ENCODE data around the gene SESN1.

SESN1 gene

DNA sequence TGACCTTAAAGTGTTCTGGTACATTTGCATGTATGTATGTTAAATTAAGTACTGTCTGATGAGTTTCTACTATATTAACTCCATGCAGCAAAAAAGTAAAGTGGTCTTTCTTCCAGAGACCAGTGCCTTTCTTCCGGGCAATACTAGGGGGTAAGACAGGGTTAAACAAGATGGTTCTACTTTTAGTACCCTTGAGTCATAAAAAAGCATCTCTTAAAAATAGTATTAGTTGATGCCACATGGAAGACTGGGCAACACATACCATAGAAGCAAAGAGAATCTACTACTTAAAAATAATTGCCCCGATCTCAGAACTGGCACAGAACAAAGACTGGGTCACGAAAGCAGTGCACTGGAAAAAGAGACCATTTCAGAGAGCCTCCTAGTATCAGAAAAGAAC lies 66.2 kb downstream of the SESN1 start:
- DNase-seq (ENCODE audit: low read depth) = no peak

GRCh38 chr6:109027964-109028363 lies 66.7 kb downstream of the SESN1 start:
- DNase-seq (ENCODE audit: low read depth) = no peak

- no peak for DNase-seq (ENCODE audit: low read depth)
These were observed 69.0 kb downstream of the SESN1 start for GRCh38 chr6:109025639-109026038.

GRCh38 chr6:109024784-109025183 lies 69.9 kb downstream of the SESN1 start:
- DNase-seq (ENCODE audit: low read depth) = no peak

DNA sequence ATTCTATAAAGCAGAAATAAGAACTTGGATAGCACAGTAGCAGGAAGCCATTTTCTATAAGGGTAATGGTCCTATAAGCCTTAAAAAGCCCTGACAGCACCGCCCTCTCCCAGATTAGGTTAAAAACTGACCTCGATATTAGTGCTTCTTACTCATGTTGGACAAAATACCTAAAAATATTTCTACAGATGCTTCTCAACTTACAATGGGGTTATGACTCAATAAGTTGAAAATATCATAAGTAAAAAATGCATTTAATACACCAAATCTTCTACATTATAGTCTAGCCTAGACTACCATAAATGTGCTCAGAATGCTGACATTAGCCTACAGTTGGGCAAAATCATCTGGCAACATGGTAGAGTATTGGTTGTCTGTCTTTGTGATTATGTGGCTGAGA lies 70.3 kb downstream of the SESN1 start:
- DNase-seq (ENCODE audit: low read depth) = no peak

- DNase-seq (ENCODE audit: low read depth) = no peak
These were observed 71.2 kb downstream of the SESN1 start for GRCh38 chr6:109023356-109023925.

- DNase-seq (ENCODE audit: low read depth) = no peak
These were observed 72.8 kb downstream of the SESN1 start for GRCh38 chr6:109021870-109022269.

- DNase-seq (ENCODE audit: low read depth) = no peak
These were observed 74.7 kb downstream of the SESN1 start for GRCh38 chr6:109019911-109020310.

GRCh38 chr6:109015176-109015575 lies 79.5 kb downstream of the SESN1 start:
- no peak for DNase-seq (ENCODE audit: low read depth)

DNA sequence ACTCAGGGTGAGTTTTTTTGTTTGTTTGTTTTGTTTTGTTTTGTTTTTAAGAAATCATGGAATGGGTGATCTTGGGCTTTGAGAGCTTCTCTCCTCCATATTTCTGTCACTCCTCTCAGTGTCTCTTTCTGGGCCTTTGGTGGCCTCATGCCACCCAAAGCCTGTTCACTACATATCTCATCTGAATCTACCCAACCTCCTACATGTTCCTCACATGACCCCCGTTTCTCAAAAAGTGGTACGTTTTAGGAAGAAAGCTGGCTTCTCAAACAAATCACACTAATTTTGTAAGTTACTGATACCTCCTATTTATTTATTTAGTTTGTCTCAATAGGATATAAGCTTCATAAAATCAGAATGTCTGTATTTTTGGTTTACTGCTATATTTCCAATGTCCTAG lies 80.0 kb downstream of the SESN1 start:
- no peak for DNase-seq (ENCODE audit: low read depth)

DNA sequence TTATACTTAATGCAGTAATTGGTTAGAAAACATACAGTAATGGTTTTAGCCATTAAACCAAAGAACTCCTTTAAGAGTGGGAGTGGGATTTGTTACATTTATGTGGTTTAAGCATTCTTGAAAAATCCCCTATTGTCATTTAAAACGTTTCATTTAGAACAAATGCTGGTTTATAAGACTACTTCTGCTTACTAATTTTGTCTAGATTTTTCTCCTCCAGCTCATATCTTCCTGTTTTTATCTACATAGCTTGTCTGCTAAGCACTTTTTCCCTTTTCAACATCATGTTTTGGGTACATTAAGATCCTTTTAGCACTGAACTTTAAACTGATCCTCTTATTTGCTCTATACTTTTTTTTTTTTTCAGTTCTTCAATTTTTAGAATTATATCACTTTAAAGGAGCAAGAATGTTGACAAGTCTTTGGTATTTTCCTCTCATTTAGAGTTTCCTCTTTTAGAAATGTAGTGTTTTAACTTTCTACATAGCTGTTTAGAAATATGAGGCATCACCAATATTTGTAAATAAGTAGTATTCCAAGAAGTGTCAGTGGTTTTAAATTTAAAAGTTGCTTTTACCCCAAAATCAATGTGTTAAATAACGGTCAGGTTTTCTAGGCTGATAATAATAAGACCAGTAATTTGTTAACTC lies 80.9 kb downstream of the SESN1 start:
- no peak for DNase-seq (ENCODE audit: low read depth)

DNA sequence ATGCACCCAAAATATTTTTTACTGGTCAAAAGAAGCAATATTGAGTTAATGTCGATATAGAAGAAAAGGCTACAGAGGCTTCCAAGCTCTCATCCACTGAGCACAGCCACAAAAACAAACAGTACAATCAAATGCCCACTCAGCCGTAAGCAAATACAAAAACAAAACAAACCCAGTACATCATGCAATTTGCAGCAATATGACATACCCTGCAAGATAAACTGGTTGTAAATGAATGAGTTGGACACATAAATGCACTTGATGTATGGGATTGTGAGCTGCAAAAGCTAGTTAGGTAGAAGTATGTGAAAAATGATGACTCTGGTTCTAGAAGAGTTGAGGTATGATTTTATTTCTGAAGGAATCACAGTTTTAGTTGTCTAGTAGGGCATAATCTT lies 83.9 kb downstream of the SESN1 start:
- DNase-seq (ENCODE audit: low read depth) = no peak

DNA sequence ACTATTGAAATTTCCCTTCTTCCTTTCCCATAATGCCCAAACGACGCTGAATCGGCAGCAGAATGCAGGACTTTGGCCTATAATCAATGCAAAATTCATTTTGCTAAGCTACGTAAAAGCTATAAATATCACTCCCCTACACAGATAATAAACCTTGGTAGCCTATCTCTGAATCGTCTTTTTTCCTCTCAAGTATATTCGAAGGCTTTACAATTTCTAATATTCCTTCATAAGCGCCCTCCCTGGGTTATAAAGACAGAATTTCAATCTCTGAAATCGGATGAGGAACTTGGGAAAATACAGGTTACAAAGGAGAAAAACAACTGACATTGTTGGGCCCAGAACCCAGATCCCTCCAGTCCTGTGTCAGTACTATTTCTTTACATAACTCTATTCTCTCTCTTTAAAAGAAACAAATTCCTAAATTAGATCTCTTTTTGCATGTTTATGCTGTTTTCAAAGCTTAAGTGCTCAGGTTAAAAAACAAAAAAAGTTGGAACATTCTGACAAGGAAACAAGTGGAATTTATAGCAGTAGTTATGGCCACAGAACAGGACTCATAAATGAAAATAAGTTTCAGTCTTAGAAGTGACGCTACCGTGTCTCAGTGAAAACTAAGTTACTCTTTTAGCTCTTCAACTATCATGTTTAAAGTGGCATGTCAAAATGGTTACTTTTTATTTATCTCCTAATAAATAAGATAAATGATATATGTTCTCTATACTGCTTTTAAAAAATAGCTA lies 84.5 kb downstream of the SESN1 start:
- no peak for DNase-seq (ENCODE audit: low read depth)

DNA sequence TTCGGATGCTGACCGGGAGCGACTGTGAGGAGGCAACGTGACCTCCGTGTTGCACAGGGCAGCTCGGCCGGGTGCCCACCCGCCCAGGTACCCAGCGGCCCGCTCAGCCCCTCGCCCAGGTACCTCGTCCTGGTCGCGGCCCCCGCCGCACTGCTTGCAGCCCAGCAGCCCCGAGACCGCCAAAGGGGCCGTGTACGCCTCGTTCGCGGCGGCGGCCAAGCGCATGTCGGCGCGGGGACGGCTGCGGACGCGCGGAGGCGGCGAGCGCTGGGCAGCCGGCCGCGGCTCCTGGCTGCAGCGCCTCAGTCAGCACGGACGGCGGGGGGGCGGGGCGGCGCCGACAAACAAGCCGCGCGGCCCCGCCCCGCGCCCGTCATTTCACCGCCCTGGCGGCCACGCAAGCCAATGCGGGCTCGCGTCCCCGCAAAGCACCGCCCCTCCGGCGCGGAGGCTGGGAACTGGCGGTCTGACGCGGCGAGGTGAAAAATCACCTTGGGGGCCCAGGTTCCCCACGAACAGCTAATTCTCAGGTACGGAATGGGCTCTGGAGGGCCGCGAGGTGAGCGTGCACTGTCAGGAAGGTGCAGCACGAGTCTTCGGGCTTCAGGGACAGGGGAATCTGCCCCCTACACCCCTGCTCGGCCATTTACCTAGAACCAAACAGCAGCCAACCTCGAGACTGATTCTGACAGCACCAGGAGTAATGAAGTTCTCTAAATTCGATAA lies 85.2 kb downstream of the SESN1 start:
- peak; percentile 86 for DNase-seq (ENCODE audit: low read depth)

DNA sequence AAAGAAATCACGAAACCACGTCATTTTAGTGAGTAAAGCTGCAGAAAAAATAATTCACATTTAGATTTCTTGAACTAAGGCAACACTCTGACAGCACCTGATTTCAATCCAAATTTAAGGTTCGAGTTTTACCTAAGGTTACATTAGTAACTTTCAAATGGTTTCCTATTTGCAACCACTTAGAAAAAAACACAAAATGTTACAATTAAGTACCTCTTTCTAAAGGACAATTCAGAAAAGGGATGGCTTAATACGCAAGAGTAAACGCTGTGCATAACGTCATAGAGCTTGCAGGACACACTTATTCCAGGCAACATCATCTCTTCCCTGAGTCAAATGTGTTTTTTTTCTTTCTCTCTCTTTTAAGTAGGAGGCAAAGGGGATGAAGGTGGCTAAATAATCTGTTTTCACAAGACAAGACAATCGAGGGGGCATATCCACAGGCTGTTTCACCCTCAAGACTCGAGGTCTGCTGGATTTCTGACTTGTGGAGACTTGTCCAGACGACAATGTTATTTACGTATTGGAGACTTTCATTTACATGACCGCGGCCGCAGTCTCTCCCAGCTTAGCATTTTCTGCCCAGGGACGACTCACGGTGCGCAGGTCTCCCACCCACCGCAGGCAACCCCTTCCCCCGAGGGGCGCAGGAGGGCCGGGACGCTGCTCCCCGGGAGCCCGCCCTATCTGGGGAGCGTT lies 86.0 kb downstream of the SESN1 start:
- no peak for DNase-seq (ENCODE audit: low read depth)

DNA sequence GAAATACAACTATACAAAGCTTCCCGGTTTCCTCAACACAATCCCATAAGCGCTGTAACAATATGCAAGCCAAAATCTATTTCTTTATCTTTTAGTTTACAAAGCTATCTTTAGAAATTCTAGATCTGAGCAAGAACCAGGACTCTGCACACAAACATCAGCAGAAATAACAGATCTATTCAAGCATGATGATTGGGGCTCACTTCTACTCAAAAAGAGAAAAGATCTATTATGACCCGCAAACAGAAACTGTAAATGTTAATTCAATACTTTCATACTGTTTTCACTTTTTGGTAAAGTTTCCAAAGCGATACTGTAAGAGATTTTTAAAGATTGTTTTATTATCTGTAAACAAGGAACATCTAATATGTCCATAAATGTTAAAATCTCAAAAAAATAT lies 86.6 kb downstream of the SESN1 start:
- DNase-seq (ENCODE audit: low read depth) = no peak

DNA sequence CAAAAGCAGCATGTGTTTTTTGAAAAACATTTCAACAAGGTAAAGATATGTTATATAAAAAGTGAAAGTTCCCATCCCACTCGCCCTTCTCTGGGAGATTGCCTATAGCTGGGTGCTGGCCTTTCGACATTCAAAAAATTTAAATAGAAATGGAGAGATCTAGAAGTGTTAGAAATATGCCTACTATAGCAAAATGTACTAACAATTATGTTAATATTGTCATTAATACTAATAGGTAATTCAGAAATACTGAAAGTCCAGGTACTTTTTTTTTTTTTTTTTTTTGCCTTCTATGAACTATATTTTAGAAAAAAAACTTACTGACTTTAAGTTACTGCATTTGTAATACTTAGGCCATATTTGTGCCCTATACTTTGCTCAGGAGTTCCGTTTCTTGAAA lies 87.1 kb downstream of the SESN1 start:
- no peak for DNase-seq (ENCODE audit: low read depth)

- DNase-seq (ENCODE audit: low read depth) = no peak
These were observed 87.8 kb downstream of the SESN1 start for GRCh38 chr6:109006818-109007217.

GRCh38 chr6:109002882-109003281 lies 91.8 kb downstream of the SESN1 start:
- no peak for DNase-seq (ENCODE audit: low read depth)

DNA sequence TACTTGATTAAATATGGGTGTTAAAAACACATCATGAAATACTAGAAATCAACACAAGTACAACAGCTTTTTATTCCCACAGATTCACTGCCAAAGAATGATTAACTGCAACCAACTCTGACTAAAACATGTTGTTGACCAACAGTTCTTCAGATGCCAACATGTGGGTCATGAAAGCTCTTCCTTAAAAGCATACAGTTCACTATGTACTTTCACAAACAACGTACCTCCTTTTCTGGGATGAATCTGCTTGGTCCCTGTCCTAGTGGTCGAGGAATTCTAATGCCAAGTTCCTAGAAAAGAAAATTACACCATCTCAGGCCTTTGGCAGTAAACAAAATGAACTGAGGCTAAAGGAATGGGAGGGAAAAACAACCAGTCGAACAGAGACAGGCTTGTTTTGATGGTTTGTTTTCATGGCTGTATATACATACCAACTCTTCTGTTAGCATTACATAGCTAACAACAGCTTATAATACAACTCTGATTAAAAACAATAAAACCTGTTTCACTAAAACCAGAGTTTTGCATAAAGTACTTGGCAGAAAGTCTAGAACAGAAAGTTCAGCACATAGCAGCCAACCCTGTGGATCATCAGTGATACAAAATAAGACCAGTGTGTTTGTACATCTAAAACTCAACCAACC lies 92.5 kb downstream of the SESN1 start:
- no peak for DNase-seq (ENCODE audit: low read depth)

GRCh38 chr6:109001291-109001894 lies 93.3 kb downstream of the SESN1 start:
- no peak for DNase-seq (ENCODE audit: low read depth)

All from stimulated activated CD8-positive, alpha-beta memory T cell treated with anti-CD3 and anti-CD28 coated beads, Interleukin-12 subunit alpha, Interleukin-12 subunit beta, amount 100 ng/mL, for 4 hours (primary cell).